GM06990 (cell line): ENCODE measurements around the gene IQCK.

Experiments
- DNase-seq: peaks from one replicate; pipeline ENCODE4 v3.0.0-alpha.2; 2011; ENCODE audit not compliant: insufficient read length; ENCODE audit errors: extremely low read depth
- H3K27me3 ChIP-seq: replicated peaks from 2 replicates; pipeline ENCODE4 v1.6.0; 2011; ENCODE audit warnings: low read length; ENCODE audit not compliant: control insufficient read depth, insufficient read depth
- H3K36me3 ChIP-seq: 2 replicates; pipeline ENCODE4 v1.5.1; 2011; ENCODE audit warnings: low read length; ENCODE audit not compliant: control insufficient read depth, insufficient read depth
- H3K4me3 ChIP-seq: replicated peaks from 2 replicates; pipeline ENCODE4 v1.5.1; 2011; ENCODE audit warnings: low read depth, mild to moderate bottlenecking, control low read depth, low read length
- CTCF ChIP-seq: IDR thresholded peaks from 2 replicates; pipeline ENCODE4 v1.5.1; 2011; ENCODE audit warnings: low read length, control low read depth, mild to moderate bottlenecking, inconsistent platforms; ENCODE audit not compliant: insufficient read depth, poor library complexity, severe bottlenecking

Gene IQCK

GRCh38 chr16:19755268-19755667 is 37.2 kb downstream of the IQCK start:
- Histone ChIP-seq H3K4me3 (no peak overlapping the region), H3K36me3 (no peaks in the 10 kb centered on the region), H3K27me3 (no peaks in the 10 kb centered on the region; the same call in 1 of the 2 replicates)
- no peak for DNase-seq
- no peak for TF ChIP-seq CTCF

DNA sequence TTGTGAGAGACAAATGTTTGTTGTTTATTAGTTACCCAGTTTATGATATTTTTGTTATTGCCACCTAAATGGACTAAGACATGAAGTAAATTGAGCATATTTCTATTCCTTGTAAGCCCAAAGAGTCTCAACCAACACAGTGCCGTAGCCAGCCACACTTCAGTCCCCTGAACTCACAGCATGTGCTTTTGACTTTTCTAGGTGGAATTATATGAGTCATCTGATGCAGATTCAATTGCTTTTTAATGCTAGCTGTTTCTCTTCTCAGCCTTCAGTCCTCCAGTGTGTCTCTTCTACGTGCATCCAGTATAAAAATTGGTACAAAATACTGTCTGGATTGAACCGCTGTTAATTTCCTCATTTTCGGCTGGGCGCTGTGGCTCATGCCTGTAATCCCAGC is 39.0 kb downstream of the IQCK start:
- Histone ChIP-seq H3K36me3 (no peaks in the 10 kb centered on the region), H3K4me3 (no peak overlapping the region), H3K27me3 (no peaks in the 10 kb centered on the region; the same call in 1 of the 2 replicates)
- TF ChIP-seq CTCF: no peak
- DNase-seq: no peak

- no peak for DNase-seq
- H3K36me3 ChIP-seq: no peaks in the 10 kb centered on the region
- H3K4me3 ChIP-seq: no peak overlapping the region
- TF ChIP-seq CTCF: no peak
- H3K27me3 ChIP-seq: no peaks in the 10 kb centered on the region; the same call in 1 of the 2 replicates
These were observed 39.9 kb downstream of the IQCK start for GRCh38 chr16:19757762-19758595.

DNA sequence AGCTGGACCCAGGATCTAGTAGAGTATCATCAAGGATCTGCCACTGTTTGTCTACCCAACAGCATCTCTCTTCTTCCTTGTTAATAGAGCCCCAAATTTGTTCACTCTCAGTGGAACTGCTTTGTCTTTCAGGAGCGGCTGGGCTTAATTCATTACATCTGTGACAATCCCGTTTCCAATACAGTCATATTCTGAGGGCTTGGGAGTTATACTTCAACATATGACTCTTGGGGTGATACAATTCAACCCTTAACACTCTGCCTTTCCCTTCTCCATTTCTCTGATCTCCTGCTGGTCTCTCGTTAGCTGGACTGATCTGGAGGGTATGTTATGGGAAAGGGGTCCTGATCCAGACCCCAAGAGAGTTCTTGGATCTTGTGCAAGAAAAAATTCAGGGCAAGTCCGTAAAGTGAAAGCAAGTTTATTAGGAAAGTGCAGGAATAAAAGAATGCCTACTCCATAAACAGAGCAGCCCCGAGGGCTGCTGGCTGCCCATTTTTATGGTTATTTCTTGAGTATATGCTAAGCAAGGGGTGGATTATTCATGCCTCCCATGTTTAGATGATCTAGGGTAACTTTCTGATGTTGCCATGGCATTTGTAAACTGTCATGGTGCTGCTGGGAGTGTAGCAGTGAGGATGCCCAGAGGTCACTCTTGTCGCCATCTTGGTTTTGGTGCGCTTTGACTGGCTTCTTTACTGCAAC is 42.4 kb downstream of the IQCK start:
- Histone ChIP-seq H3K27me3 (no peaks in the 10 kb centered on the region), H3K4me3 (no peak overlapping the region), H3K36me3 (no peaks in the 10 kb centered on the region)
- TF ChIP-seq CTCF: no peak
- no peak for DNase-seq

DNA sequence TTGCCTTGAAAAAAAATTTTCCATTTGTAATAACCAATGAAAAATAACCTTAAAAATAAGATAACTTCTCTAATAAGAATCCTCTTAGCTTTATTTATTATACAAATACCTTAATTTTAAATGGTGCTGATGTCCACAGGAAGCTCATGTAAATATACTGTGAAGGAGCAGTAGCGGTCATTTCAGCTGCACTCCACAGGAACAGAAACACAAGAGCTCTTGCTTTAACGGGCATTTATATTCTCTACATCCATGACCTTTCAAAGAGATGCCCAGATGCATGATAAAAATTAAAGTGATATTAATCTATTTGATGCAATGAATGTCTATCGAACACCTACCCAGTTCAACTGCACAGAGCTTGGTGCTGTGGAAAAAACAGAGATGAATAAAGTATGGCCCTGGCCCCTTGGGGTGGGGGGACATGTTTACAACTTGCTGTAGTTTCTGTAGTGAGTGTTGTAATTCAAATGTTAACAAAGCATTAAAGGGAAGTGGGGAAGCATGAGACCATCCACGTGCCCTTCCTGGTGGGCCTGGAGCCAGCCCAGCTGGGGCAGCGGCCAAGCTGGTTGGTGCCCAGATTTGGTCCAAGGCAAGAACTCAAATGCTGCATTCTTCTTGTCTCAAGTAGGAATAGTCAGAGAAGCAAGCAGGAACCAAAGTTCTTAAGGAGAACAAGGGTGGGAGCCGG is 47.9 kb downstream of the IQCK start:
- no peak for TF ChIP-seq CTCF
- DNase-seq: no peak
- Histone ChIP-seq H3K36me3 (no peaks in the 10 kb centered on the region), H3K4me3 (no peak overlapping the region), H3K27me3 (no peaks in the 10 kb centered on the region)
